ENCODE results near the gene CNTN1.

- no peak for TF ChIP-seq POLR2A (IDR thresholded peaks at IDR 0.05; ENCODE audit: low read depth, low read length)
- TF ChIP-seq POLR2AphosphoS5 (IDR thresholded peaks at IDR 0.05; ENCODE audit: low read depth, low read length) = no peak
Observed at GRCh38 chr12:40854604-40855003, 162.4 kb downstream of the CNTN1 start.
